WTC11 (cell line): Measurements from ENCODE around the gene UBE2J1. TPM values are rescaled to one million over a fixed set of nuclear protein-coding genes. Genes with fewer than 3 reads are reported as not detected.

Source experiments
- ATAC-seq: fragments of 200-7000 bp; cut with Tn5 transposase; 2 replicates; pipeline ENCODE4 v1.10.0; 2021; ENCODE audit warnings: mild to moderate bottlenecking, moderate library complexity
- CTCF ChIA-PET: fragments of 300-600 bp; sonication (Branson Sonifier 250); formaldehyde crosslinking; loops from one replicate; lab custom pipeline; 2021; ENCODE audit warnings: antibody characterized with exemption; lab: Charles Lee
- POLR2A ChIA-PET: fragments of 350-600 bp; sonication (Branson Sonifier 250); formaldehyde crosslinking; loops from one replicate; lab custom pipeline; 2021; ENCODE audit warnings: antibody characterized with exemption; lab: Charles Lee
- DNase-seq: peaks from one replicate; pipeline ENCODE4 v3.0.0; 2021; ENCODE audit warnings: low spot score
- H3K27ac Mint-ChIP-seq: 2 replicates; pipeline ENCODE4 v1.8.0; 2021; ENCODE audit warnings: mixed read lengths
- H3K27me3 Mint-ChIP-seq: 2 replicates; pipeline ENCODE4 v1.8.0; 2021; ENCODE audit warnings: low read depth, mild to moderate bottlenecking, moderate library complexity, mixed read lengths
- H3K36me3 Mint-ChIP-seq: 2 replicates; pipeline ENCODE4 v1.8.0; 2021; ENCODE audit warnings: mixed read lengths
- H3K4me1 Mint-ChIP-seq: 2 replicates; pipeline ENCODE4 v1.8.0; 2022; ENCODE audit warnings: mixed read lengths
- H3K4me3 Mint-ChIP-seq: 2 replicates; pipeline ENCODE4 v1.8.0; 2021; ENCODE audit warnings: mild to moderate bottlenecking, moderate library complexity, mixed read lengths
- H3K9me3 Mint-ChIP-seq: 2 replicates; pipeline ENCODE4 v1.8.0; 2021; ENCODE audit warnings: mixed read lengths
- CREM ChIP-seq: sonication (generic); formaldehyde crosslinking; IDR thresholded peaks from 2 replicates; pipeline ENCODE4 v1.8.1; 2022; ENCODE audit warnings: mild to moderate bottlenecking, missing genetic modification reagents, moderate library complexity
- CTCF ChIP-seq: fragments of 200-600 bp; IDR thresholded peaks from 2 replicates; pipeline ENCODE4 v1.8.0; 2022; ENCODE audit warnings: antibody characterized with exemption
- EMX1 ChIP-seq: fragments of 250-450 bp; sonication (Bioruptor Pico); IDR thresholded peaks from 2 replicates; pipeline ENCODE4 v1.8.0; 2021; ENCODE audit warnings: mild to moderate bottlenecking
- FOXJ3 ChIP-seq: sonication (generic); formaldehyde crosslinking; IDR thresholded peaks from 2 replicates; pipeline ENCODE4 v1.9.0; 2021; ENCODE audit warnings: missing genetic modification reagents, mild to moderate bottlenecking, borderline replicate concordance
- GRHL2 ChIP-seq: fragments of 250-450 bp; sonication (Bioruptor Pico); IDR thresholded peaks from 2 replicates; pipeline ENCODE4 v1.8.0; 2022; ENCODE audit warnings: mild to moderate bottlenecking, moderate library complexity; ENCODE audit not compliant: insufficient replicate concordance, severe bottlenecking
- KAT7 ChIP-seq: sonication (generic); formaldehyde crosslinking; IDR thresholded peaks from 2 replicates; pipeline ENCODE4 v1.8.1; 2023; ENCODE audit warnings: missing genetic modification reagents, mild to moderate bottlenecking, borderline replicate concordance
- RORB ChIP-seq: fragments of 250-450 bp; sonication (Bioruptor Pico); IDR thresholded peaks from 2 replicates; pipeline ENCODE4 v1.9.0; 2021; ENCODE audit warnings: mild to moderate bottlenecking
- SOX15 ChIP-seq: fragments of 250-450 bp; sonication (Bioruptor Pico); IDR thresholded peaks from 2 replicates; pipeline ENCODE4 v1.9.0; 2021; ENCODE audit warnings: mild to moderate bottlenecking
- ZMAT4 ChIP-seq: fragments of 250-450 bp; sonication (Bioruptor Pico); IDR thresholded peaks from 2 replicates; pipeline ENCODE4 v1.9.0; 2021; ENCODE audit warnings: mild to moderate bottlenecking
- ZNF121 ChIP-seq: sonication (generic); formaldehyde crosslinking; IDR thresholded peaks from 2 replicates; pipeline ENCODE4 v1.8.0; 2023; ENCODE audit warnings: missing genetic modification reagents
- ZNF138 ChIP-seq: sonication (generic); formaldehyde crosslinking; conservative IDR thresholded peaks from 2 replicates; pipeline ENCODE4 v1.8.1; 2022; ENCODE audit warnings: mild to moderate bottlenecking, moderate library complexity, missing genetic modification reagents
- ZNF396 ChIP-seq: fragments of 250-450 bp; sonication (Bioruptor Pico); IDR thresholded peaks from 2 replicates; pipeline ENCODE4 v1.8.0; 2021; ENCODE audit warnings: mild to moderate bottlenecking, moderate library complexity, borderline replicate concordance
- total RNA-seq: library from RNA; stranded (reverse); gene quantifications from 3 replicates; pipeline ENCODE4 v1.2.3, GENCODE V29; 2021
- TF ChIP-seq, protein P1 (sequence below): fragments of 250-450 bp; sonication (Bioruptor Pico); IDR thresholded peaks from 2 replicates; pipeline ENCODE4 v1.8.0; 2021; ENCODE audit warnings: mild to moderate bottlenecking
- TF ChIP-seq, protein P2 (sequence below): fragments of 250-450 bp; sonication (Bioruptor Pico); IDR thresholded peaks from 2 replicates; pipeline ENCODE4 v1.9.0; 2021; ENCODE audit warnings: mild to moderate bottlenecking
- TF ChIP-seq, protein P3 (sequence below): sonication (generic); formaldehyde crosslinking; IDR thresholded peaks from 2 replicates; pipeline ENCODE4 v1.8.1; 2023; ENCODE audit warnings: mild to moderate bottlenecking, missing genetic modification reagents

UBE2J1 gene
- total RNA-seq, 1 experiment from 2014 or later: 12.3 TPM

- H3K36me3 Mint-ChIP-seq: no peaks in the 10 kb centered on the region
- TF ChIP-seq ZNF396 (CRISPR knock-in tag): no peak
- no peak for TF ChIP-seq RORB (CRISPR knock-in tag)
- no peak for TF ChIP-seq ZMAT4 (CRISPR knock-in tag)
- TF ChIP-seq ZNF138 (CRISPR knock-in tag): no peak
- TF ChIP-seq EMX1 (CRISPR knock-in tag): no peak
- TF ChIP-seq, protein P1, sequence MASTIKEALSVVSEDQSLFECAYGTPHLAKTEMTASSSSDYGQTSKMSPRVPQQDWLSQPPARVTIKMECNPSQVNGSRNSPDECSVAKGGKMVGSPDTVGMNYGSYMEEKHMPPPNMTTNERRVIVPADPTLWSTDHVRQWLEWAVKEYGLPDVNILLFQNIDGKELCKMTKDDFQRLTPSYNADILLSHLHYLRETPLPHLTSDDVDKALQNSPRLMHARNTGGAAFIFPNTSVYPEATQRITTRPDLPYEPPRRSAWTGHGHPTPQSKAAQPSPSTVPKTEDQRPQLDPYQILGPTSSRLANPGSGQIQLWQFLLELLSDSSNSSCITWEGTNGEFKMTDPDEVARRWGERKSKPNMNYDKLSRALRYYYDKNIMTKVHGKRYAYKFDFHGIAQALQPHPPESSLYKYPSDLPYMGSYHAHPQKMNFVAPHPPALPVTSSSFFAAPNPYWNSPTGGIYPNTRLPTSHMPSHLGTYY (CRISPR knock-in tag): no peak
- TF ChIP-seq, protein P2, sequence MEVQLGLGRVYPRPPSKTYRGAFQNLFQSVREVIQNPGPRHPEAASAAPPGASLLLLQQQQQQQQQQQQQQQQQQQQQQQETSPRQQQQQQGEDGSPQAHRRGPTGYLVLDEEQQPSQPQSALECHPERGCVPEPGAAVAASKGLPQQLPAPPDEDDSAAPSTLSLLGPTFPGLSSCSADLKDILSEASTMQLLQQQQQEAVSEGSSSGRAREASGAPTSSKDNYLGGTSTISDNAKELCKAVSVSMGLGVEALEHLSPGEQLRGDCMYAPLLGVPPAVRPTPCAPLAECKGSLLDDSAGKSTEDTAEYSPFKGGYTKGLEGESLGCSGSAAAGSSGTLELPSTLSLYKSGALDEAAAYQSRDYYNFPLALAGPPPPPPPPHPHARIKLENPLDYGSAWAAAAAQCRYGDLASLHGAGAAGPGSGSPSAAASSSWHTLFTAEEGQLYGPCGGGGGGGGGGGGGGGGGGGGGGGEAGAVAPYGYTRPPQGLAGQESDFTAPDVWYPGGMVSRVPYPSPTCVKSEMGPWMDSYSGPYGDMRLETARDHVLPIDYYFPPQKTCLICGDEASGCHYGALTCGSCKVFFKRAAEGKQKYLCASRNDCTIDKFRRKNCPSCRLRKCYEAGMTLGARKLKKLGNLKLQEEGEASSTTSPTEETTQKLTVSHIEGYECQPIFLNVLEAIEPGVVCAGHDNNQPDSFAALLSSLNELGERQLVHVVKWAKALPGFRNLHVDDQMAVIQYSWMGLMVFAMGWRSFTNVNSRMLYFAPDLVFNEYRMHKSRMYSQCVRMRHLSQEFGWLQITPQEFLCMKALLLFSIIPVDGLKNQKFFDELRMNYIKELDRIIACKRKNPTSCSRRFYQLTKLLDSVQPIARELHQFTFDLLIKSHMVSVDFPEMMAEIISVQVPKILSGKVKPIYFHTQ (CRISPR knock-in tag): no peak
- no peak for TF ChIP-seq GRHL2 (CRISPR knock-in tag)
- no peak for TF ChIP-seq FOXJ3 (CRISPR knock-in tag)
- no peak for TF ChIP-seq CREM
- H3K4me3 Mint-ChIP-seq: no peak overlapping the region
- no peak overlapping the region for H3K27ac Mint-ChIP-seq
- peaks cover 16% of the 10 kb centered on the region for H3K9me3 Mint-ChIP-seq
- ATAC-seq: no peak
- peaks cover 13% of the 10 kb centered on the region for H3K4me1 Mint-ChIP-seq
- CTCF ChIA-PET: interaction anchor here (1.0 to 6.7 kb wide), 4 partner anchors 10 to 70 kb away, joined by 3 to 38 read pairs (median 4); partner anchors contain the start of gene GABRR2
- H3K27me3 Mint-ChIP-seq: no peaks in the 10 kb centered on the region; the same call in 1 of the 2 replicates
- POLR2A ChIA-PET: interaction anchor here (0.7 kb wide), 1 partner anchor 344 kb away, joined by 3 read pairs; no protein-coding TSS in a partner anchor
- DNase-seq: no peak
These were observed 50.8 kb downstream of the UBE2J1 start for GRCh38 chr6:89301586-89302194.

- peaks cover 13% of the 10 kb centered on the region for H3K4me1 Mint-ChIP-seq
- H3K27ac Mint-ChIP-seq: no peak overlapping the region
- peak; percentile 94 for ATAC-seq
- H3K4me3 Mint-ChIP-seq: no peak overlapping the region
- H3K27me3 Mint-ChIP-seq: no peaks in the 10 kb centered on the region
- ChIA-PET CTCF (interaction anchor here (0.8 to 6.7 kb wide), 8 partner anchors 10 to 317 kb away, joined by 3 to 38 read pairs (median 5); no protein-coding TSS in a partner anchor), POLR2A (no interaction called here)
- H3K36me3 Mint-ChIP-seq: no peaks in the 10 kb centered on the region
- no peak for DNase-seq
- no peak for TF ChIP-seq KAT7
- no peak for TF ChIP-seq SOX15 (CRISPR knock-in tag)
- peak; percentile 41; the same call in 1 of the 2 replicates for TF ChIP-seq CTCF
- TF ChIP-seq ZNF121 (CRISPR knock-in tag): no peak
- TF ChIP-seq, protein P3, sequence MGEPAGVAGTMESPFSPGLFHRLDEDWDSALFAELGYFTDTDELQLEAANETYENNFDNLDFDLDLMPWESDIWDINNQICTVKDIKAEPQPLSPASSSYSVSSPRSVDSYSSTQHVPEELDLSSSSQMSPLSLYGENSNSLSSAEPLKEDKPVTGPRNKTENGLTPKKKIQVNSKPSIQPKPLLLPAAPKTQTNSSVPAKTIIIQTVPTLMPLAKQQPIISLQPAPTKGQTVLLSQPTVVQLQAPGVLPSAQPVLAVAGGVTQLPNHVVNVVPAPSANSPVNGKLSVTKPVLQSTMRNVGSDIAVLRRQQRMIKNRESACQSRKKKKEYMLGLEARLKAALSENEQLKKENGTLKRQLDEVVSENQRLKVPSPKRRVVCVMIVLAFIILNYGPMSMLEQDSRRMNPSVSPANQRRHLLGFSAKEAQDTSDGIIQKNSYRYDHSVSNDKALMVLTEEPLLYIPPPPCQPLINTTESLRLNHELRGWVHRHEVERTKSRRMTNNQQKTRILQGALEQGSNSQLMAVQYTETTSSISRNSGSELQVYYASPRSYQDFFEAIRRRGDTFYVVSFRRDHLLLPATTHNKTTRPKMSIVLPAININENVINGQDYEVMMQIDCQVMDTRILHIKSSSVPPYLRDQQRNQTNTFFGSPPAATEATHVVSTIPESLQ (CRISPR knock-in tag): no peak
- H3K9me3 Mint-ChIP-seq: peaks cover 19% of the 10 kb centered on the region
These were observed 53.1 kb downstream of the UBE2J1 start for GRCh38 chr6:89299466-89299850.
